SK-N-SH treated with all-trans-retinoic acid at 6 μM for 48 hours (cell line): ENCODE data around the gene TIMP4.

Experiments
- ATAC-seq: fragments of 200-7000 bp; cut with Tn5 transposase; 3 replicates; pipeline ENCODE4 v1.9.1; 2020; ENCODE audit warnings: mild to moderate bottlenecking, moderate library complexity
- ARNTL ChIP-seq: fragments of 450-650 bp; formaldehyde crosslinking; IDR thresholded peaks from 2 replicates; pipeline ENCODE4 v1.5.0; 2020; ENCODE audit warnings: low read depth, mild to moderate bottlenecking, moderate library complexity, borderline replicate concordance
- BACH2 ChIP-seq: fragments of 250-450 bp; sonication (Bioruptor Pico); IDR thresholded peaks from 2 replicates; pipeline ENCODE4 v1.9.0; 2021; ENCODE audit warnings: mild to moderate bottlenecking, borderline replicate concordance
- CSRNP3 ChIP-seq: fragments of 250-450 bp; sonication (Bioruptor Pico); IDR thresholded peaks from 2 replicates; pipeline ENCODE4 v1.5.1; 2021; ENCODE audit warnings: mild to moderate bottlenecking, moderate library complexity
- ESRRG ChIP-seq: fragments of 250-450 bp; sonication (Bioruptor Pico); IDR thresholded peaks from 2 replicates; pipeline ENCODE4 v1.6.1; 2021; ENCODE audit warnings: mild to moderate bottlenecking
- GLIS3 ChIP-seq: fragments of 250-450 bp; sonication (Bioruptor Pico); IDR thresholded peaks from 2 replicates; pipeline ENCODE4 v1.5.0; 2020; ENCODE audit warnings: mild to moderate bottlenecking, moderate library complexity
- ISL1 ChIP-seq: fragments of 250-450 bp; sonication (Bioruptor Pico); IDR thresholded peaks from 2 replicates; pipeline ENCODE4 v2.1.2; 2022; ENCODE audit warnings: mild to moderate bottlenecking, moderate library complexity
- PPARA ChIP-seq: fragments of 250-450 bp; sonication (Bioruptor Pico); IDR thresholded peaks from 2 replicates; pipeline ENCODE4 v1.5.0; 2020; ENCODE audit warnings: mild to moderate bottlenecking, borderline replicate concordance
- RARB ChIP-seq: fragments of 250-450 bp; sonication (Bioruptor Pico); IDR thresholded peaks from 2 replicates; pipeline ENCODE4 v1.8.0; 2021; ENCODE audit warnings: mild to moderate bottlenecking, moderate library complexity
- SNAI2 ChIP-seq: fragments of 250-450 bp; sonication (Bioruptor Pico); IDR thresholded peaks from 2 replicates; pipeline ENCODE4 v1.5.0; 2020; ENCODE audit warnings: mild to moderate bottlenecking, moderate library complexity
- TCF4 ChIP-seq: fragments of 250-450 bp; sonication (Bioruptor Pico); IDR thresholded peaks from 2 replicates; pipeline ENCODE4 v1.8.0; 2021; ENCODE audit warnings: mild to moderate bottlenecking, moderate library complexity, borderline replicate concordance
- TOX ChIP-seq: fragments of 250-450 bp; sonication (Bioruptor Pico); IDR thresholded peaks from 2 replicates; pipeline ENCODE4 v1.8.0; 2021; ENCODE audit warnings: mild to moderate bottlenecking, moderate library complexity, borderline replicate concordance
- TSHZ2 ChIP-seq: fragments of 250-450 bp; sonication (Bioruptor Pico); IDR thresholded peaks from 2 replicates; pipeline ENCODE4 v1.5.0; 2020; ENCODE audit warnings: mild to moderate bottlenecking, moderate library complexity
- ZC3H10 ChIP-seq: fragments of 250-450 bp; sonication (Bioruptor Pico); IDR thresholded peaks from 2 replicates; pipeline ENCODE4 v1.5.1; 2021; ENCODE audit warnings: mild to moderate bottlenecking, moderate library complexity
- ZFP3 ChIP-seq: fragments of 250-450 bp; sonication (Bioruptor Pico); IDR thresholded peaks from 2 replicates; pipeline ENCODE4 v1.5.0; 2020; ENCODE audit warnings: mild to moderate bottlenecking, moderate library complexity
- ZFP30 ChIP-seq: fragments of 450-650 bp; formaldehyde crosslinking; IDR thresholded peaks from 2 replicates; pipeline ENCODE4 v1.5.0; 2022; ENCODE audit warnings: mild to moderate bottlenecking, moderate library complexity
- ZNF565 ChIP-seq: fragments of 450-650 bp; formaldehyde crosslinking; conservative IDR thresholded peaks from 2 replicates; pipeline ENCODE4 v1.5.0; 2020; ENCODE audit warnings: low read depth, mild to moderate bottlenecking, moderate library complexity
- ZNF70 ChIP-seq: fragments of 450-650 bp; formaldehyde crosslinking; IDR thresholded peaks from 2 replicates; pipeline ENCODE4 v1.5.0; 2020; ENCODE audit warnings: mild to moderate bottlenecking, moderate library complexity
- ZNF8 ChIP-seq: fragments of 450-650 bp; formaldehyde crosslinking; IDR thresholded peaks from 2 replicates; pipeline ENCODE4 v1.5.0; 2020; ENCODE audit warnings: mild to moderate bottlenecking, moderate library complexity
- TF ChIP-seq, protein P1 (sequence below): fragments of 250-450 bp; sonication (Bioruptor Pico); IDR thresholded peaks from 2 replicates; pipeline ENCODE4 v1.5.1; 2020; ENCODE audit warnings: low read depth, mild to moderate bottlenecking, moderate library complexity
- TF ChIP-seq, protein P2 (sequence below): fragments of 250-450 bp; sonication (Bioruptor Pico); IDR thresholded peaks from 2 replicates; pipeline ENCODE4 v1.8.0; 2021; ENCODE audit warnings: low read depth, mild to moderate bottlenecking, moderate library complexity, borderline replicate concordance

TIMP4 gene

GRCh38 chr3:12155828-12156227, 2.9 kb downstream of the TIMP4 start (continued):
- TF ChIP-seq ZFP30 (CRISPR knock-in tag) (no peak), CSRNP3 (no peak), ISL1 (CRISPR knock-in tag) (no peak), ESRRG (no peak), BACH2 (no peak)
- TF ChIP-seq, all 23 proteins: peak for 0

DNA sequence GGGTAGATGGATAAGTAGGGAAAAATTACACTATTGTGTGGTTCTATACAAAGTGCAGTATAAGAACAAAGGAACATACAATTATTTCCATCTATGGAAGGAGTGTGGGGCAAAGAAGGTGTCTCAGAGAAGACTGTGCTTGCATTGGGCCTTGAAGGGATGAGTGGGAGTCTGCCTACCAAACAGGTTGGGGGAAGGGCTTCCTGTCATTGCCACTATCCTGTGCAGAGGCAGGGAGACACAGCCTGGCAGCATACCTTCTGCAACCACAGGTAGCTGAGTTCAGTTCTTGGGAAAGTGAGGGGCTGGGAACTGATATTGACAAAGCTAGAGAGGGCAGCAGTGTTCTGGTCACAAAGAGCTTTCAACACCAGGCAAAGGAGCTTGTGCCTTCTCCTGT, 3.4 kb downstream of the TIMP4 start:
- TF ChIP-seq, protein P1, sequence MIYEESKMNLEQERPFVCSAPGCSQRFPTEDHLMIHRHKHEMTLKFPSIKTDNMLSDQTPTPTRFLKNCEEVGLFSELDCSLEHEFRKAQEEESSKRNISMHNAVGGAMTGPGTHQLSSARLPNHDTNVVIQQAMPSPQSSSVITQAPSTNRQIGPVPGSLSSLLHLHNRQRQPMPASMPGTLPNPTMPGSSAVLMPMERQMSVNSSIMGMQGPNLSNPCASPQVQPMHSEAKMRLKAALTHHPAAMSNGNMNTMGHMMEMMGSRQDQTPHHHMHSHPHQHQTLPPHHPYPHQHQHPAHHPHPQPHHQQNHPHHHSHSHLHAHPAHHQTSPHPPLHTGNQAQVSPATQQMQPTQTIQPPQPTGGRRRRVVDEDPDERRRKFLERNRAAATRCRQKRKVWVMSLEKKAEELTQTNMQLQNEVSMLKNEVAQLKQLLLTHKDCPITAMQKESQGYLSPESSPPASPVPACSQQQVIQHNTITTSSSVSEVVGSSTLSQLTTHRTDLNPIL: no peak
- TF ChIP-seq ZFP3 (CRISPR knock-in tag): no peak
- no peak for TF ChIP-seq CSRNP3
- TF ChIP-seq, protein P2, sequence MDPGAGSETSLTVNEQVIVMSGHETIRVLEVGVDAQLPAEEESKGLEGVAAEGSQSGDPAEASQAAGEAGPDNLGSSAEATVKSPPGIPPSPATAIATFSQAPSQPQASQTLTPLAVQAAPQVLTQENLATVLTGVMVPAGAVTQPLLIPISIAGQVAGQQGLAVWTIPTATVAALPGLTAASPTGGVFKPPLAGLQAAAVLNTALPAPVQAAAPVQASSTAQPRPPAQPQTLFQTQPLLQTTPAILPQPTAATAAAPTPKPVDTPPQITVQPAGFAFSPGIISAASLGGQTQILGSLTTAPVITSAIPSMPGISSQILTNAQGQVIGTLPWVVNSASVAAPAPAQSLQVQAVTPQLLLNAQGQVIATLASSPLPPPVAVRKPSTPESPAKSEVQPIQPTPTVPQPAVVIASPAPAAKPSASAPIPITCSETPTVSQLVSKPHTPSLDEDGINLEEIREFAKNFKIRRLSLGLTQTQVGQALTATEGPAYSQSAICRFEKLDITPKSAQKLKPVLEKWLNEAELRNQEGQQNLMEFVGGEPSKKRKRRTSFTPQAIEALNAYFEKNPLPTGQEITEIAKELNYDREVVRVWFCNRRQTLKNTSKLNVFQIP (CRISPR knock-in tag): no peak
- no peak for ATAC-seq

- TF ChIP-seq PPARA (CRISPR knock-in tag) (no peak), CSRNP3 (no peak), ZC3H10 (CRISPR knock-in tag) (no peak), ESRRG (no peak), TCF4 (CRISPR knock-in tag) (no peak), ISL1 (CRISPR knock-in tag) (no peak), ARNTL (CRISPR knock-in tag) (no peak), RARB (CRISPR knock-in tag) (no peak), ZNF8 (CRISPR knock-in tag) (no peak), SNAI2 (no peak)
- no peak for ATAC-seq
These were observed 4.6 kb downstream of the TIMP4 start for GRCh38 chr3:12154151-12154550.

DNA sequence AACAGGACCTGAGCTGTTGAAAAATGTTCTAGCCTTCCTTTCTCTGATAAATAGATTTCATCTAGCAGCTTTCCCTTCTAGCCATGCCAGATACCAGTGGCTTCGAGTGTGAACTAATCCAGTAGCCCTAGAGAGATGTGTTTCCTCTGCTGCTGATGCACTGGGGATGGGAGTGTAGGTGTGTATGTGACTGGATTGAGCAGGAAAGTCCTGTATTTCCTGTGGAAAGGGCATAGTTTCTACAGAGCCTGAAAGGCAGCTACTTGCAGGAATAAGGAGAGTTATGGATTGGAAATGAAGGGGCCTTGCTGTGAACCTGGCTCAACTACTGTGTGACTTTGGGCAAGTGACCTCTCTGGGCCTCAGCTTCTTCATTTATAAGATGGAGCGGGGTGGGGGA, 8.6 kb downstream of the TIMP4 start:
- no peak for TF ChIP-seq ZNF8 (CRISPR knock-in tag)
- TF ChIP-seq ZNF70 (CRISPR knock-in tag): no peak
- TF ChIP-seq TSHZ2: no peak
- no peak for TF ChIP-seq ESRRG
- TF ChIP-seq ISL1 (CRISPR knock-in tag): no peak
- TF ChIP-seq, protein P1: no peak
- TF ChIP-seq TOX (CRISPR knock-in tag): no peak
- no peak for TF ChIP-seq GLIS3
- TF ChIP-seq ZNF565 (CRISPR knock-in tag): no peak
- TF ChIP-seq ZC3H10 (CRISPR knock-in tag): no peak
- TF ChIP-seq ZFP30 (CRISPR knock-in tag): no peak
- no peak for TF ChIP-seq RARB (CRISPR knock-in tag)
- no peak for TF ChIP-seq TCF4 (CRISPR knock-in tag)
- no peak for TF ChIP-seq PPARA (CRISPR knock-in tag)
- no peak for TF ChIP-seq BACH2
- TF ChIP-seq, all 23 proteins: peak for 0
- ATAC-seq: no peak
